ENCODE results near the gene SH2D6.

SH2D6 gene

GRCh38 chr2:85440729-85441128 is 22.2 kb downstream of the SH2D6 start:
- H4K20me1 ChIP-seq (ENCODE audit: insufficient read depth, low read length), result no peaks in the 10 kb centered on the region

DNA sequence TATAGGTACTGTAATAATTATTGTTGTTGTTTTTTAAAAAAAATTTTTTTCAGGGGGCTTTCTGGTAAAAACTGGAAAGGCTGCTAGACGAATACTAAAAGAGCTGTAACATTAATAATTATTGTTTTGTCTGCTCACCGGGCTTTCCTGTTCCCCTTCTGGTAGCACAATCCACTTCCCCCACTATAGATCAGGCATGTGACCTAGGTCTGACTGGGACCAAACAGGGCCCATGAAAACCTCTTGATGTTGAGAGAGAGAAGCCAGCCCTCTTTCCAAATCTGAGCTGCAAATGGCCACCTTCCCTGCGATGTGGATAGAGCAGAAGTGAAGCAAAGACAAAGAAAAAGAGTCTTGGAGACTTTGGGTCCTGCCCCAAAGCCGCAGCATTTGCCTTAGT is 23.4 kb downstream of the SH2D6 start:
- Histone ChIP-seq H3K79me2 (ENCODE audit: low read length) (no peaks in the 10 kb centered on the region), H3K27ac (ENCODE audit: low read length) (no peak overlapping the region), H3K9ac (ENCODE audit: low read length) (no peak overlapping the region), H3K27me3 (replicated peaks; ENCODE audit: insufficient read depth, low read length) (no peaks in the 10 kb centered on the region), H3K4me3 (ENCODE audit: low read length) (no peak overlapping the region), H3K36me3 (replicated peaks; ENCODE audit: insufficient read depth, low read length) (no peaks in the 10 kb centered on the region), H4K20me1 (ENCODE audit: insufficient read depth, low read length) (no peaks in the 10 kb centered on the region), H3K9me2 (replicated peaks; ENCODE audit: insufficient read depth, low read length) (no peaks in the 10 kb centered on the region), H3K4me1 (ENCODE audit: low read length) (peaks cover 5% of the 10 kb centered on the region), H2AFZ (ENCODE audit: low read length) (no peak overlapping the region), H3K4me2 (ENCODE audit: low read depth, low read length) (no peak overlapping the region), H3F3A (ENCODE audit: insufficient read depth, low read length) (no peaks in the 10 kb centered on the region), H3K9me3 (replicated peaks; ENCODE audit: insufficient read depth, low read length) (no peaks in the 10 kb centered on the region)
- TF ChIP-seq EZH2phosphoT487 (IDR thresholded peaks at IDR 0.05; ENCODE audit: low read length) (no peak), EZH2 (optimal IDR thresholded peaks at IDR 0.05; ENCODE audit: low read depth, low read length) (no peak), CTCF (IDR thresholded peaks at IDR 0.05; ENCODE audit: low read length) (no peak)
- DNase-seq, result no peak

More at GRCh38 chr2:85440729-85441128, 22.2 kb downstream of the SH2D6 start:
- no peak for TF ChIP-seq CTCF (IDR thresholded peaks at IDR 0.05; ENCODE audit: low read length)
- no peak for TF ChIP-seq EZH2 (optimal IDR thresholded peaks at IDR 0.05; ENCODE audit: low read depth, low read length)
- no peak for TF ChIP-seq EZH2phosphoT487 (IDR thresholded peaks at IDR 0.05; ENCODE audit: low read length)
- Histone ChIP-seq H3K4me3 (ENCODE audit: low read length) (no peak overlapping the region), H3K4me2 (ENCODE audit: low read depth, low read length) (no peak overlapping the region), H3K9ac (ENCODE audit: low read length) (no peak overlapping the region), H2AFZ (ENCODE audit: low read length) (no peak overlapping the region), H3K79me2 (ENCODE audit: low read length) (no peaks in the 10 kb centered on the region), H3K36me3 (replicated peaks; ENCODE audit: insufficient read depth, low read length) (no peaks in the 10 kb centered on the region), H3K27me3 (replicated peaks; ENCODE audit: insufficient read depth, low read length) (no peaks in the 10 kb centered on the region), H3K9me3 (replicated peaks; ENCODE audit: insufficient read depth, low read length) (no peaks in the 10 kb centered on the region), H3K4me1 (ENCODE audit: low read length) (peaks cover 5% of the 10 kb centered on the region), H3F3A (ENCODE audit: insufficient read depth, low read length) (no peaks in the 10 kb centered on the region), H3K27ac (ENCODE audit: low read length) (no peak overlapping the region), H3K9me2 (replicated peaks; ENCODE audit: insufficient read depth, low read length) (no peaks in the 10 kb centered on the region)
- DNase-seq, result no peak

GRCh38 chr2:85444629-85445172 is 26.2 kb downstream of the SH2D6 start:
- Histone ChIP-seq H4K20me1 (ENCODE audit: insufficient read depth, low read length) (no peaks in the 10 kb centered on the region), H3K79me2 (ENCODE audit: low read length) (no peaks in the 10 kb centered on the region), H3K9ac (ENCODE audit: low read length) (no peak overlapping the region), H3K4me2 (ENCODE audit: low read depth, low read length) (no peak overlapping the region), H3K4me1 (ENCODE audit: low read length) (no peaks in the 10 kb centered on the region), H3K4me3 (ENCODE audit: low read length) (no peak overlapping the region), H3K9me2 (replicated peaks; ENCODE audit: insufficient read depth, low read length) (no peaks in the 10 kb centered on the region), H2AFZ (ENCODE audit: low read length) (no peak overlapping the region), H3F3A (ENCODE audit: insufficient read depth, low read length) (no peaks in the 10 kb centered on the region), H3K27ac (ENCODE audit: low read length) (no peak overlapping the region), H3K36me3 (replicated peaks; ENCODE audit: insufficient read depth, low read length) (no peaks in the 10 kb centered on the region), H3K27me3 (replicated peaks; ENCODE audit: insufficient read depth, low read length) (no peaks in the 10 kb centered on the region), H3K9me3 (replicated peaks; ENCODE audit: insufficient read depth, low read length) (no peaks in the 10 kb centered on the region)
- no peak for DNase-seq
- no peak for TF ChIP-seq CTCF (IDR thresholded peaks at IDR 0.05; ENCODE audit: low read length)
- no peak for TF ChIP-seq EZH2 (optimal IDR thresholded peaks at IDR 0.05; ENCODE audit: low read depth, low read length)
- no peak for TF ChIP-seq EZH2phosphoT487 (IDR thresholded peaks at IDR 0.05; ENCODE audit: low read length)

Data from MM.1S (cell line).